Stimulated activated CD4-positive, alpha-beta T cell treated with anti-CD3 and anti-CD28 coated beads, Interleukin-15, amount 100 ng/mL, for 1 hour (primary cell): Measurements from ENCODE around the gene RAPGEF6.
"Not testable (repeated sequence)": the region's sequence is repeated elsewhere in the genome, so short reads cannot be mapped to it uniquely, and the experiment has no call there.

Experiments
- DNase-seq, 2 donors: peaks; one replicate each; pipeline ENCODE4 v3.0.0-alpha.2; 2020; ENCODE audit warnings: low read depth in 1 of 2, low spot score in 1 of 2

The RAPGEF6 gene

DNA sequence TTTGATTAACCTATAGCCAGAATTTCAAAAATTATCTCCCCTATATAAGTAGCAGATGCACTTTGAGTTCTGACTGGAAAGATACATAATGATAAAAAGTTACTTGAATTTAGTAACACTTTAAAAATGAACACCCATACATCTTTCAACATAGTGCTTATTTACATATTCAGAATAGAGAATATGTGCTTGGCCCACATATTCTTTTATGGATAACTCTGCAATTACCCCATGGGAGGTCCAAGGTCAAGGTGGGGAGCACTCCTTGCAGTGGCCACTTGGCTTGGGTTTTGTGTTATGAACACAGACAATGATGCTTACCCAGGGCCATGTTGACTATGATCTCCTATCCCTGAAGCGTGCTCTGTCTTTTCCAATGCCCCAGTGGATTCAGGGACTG is 201.9 kb downstream of the RAPGEF6 start:
- DNase-seq, result no peak

DNA sequence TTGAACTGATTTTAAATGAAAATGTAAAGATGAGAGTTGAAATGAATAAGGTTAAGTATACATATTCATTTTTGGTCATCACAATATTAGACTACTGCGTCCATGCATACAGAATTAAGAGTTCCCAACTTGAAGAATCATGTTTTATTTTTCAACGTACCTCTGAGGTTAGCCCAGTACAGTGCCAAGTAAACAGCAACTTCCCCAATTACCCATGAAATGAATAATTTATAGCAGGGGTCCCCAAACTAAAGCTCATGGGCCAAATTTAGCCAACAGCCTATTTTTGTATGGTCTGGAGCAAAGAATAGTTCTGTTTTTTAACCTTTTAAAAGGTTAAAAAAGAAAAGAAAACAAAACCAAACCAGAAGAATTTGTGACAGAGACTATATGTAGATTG is 203.2 kb downstream of the RAPGEF6 start:
- no peak for DNase-seq

DNA sequence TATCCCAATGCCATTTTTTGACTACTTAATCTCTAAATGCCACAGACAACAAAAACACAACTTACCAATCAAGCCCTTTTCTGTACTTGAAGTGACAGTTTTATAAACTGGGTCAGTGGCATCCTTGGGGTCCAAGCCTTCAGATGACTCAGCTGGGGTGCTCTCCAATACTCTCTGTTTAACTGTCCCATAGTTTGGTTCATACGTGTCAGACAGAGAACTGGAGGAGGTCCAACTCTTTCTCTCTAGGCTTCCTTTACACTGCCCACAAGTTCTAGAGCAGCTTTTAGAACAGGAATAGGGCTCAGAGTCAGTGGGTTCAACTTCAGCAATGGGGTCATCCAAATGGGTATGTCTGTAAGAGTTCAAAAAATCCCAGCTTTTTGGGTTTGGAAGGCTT is 204.2 kb downstream of the RAPGEF6 start:
- DNase-seq, result no peak

DNA sequence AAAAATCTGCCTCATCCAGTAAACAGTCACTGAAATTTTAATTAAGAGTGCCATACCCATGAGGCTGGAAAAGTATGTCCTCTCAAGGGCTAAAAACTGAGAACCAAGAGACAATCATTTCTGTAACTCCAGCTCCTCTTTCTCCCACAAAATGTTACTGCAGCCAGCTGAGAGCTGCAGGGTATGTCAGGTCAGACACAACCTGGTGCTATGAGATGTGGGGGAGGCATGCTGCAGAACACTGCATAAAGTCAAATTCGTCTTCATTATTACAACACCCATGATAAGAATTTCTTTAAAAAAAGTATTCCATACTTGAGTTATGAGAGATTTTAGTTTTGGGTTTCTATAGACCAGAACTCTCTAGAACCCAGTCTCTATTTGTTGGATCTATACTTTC is 209.0 kb downstream of the RAPGEF6 start:
- DNase-seq, result no peak

DNA sequence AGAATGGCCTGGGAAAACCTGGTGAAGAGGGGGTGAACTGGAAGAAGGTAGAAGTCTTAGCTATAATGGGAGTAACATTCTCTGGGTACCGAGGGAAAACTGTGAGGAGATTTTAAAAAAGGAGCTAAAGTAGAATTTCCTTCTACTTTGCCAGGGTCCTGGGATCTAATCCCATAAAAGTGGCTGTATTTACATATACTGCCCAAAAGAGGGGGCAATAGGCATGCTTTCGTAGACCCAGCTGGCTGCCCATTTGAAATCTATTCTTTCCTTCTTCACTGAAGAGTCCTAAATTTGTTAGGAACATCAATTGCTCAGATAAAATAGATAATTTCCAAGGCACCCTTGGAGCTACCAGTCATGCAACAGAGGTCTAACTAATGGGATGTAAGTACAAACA is 212.0 kb downstream of the RAPGEF6 start:
- DNase-seq, result no peak

DNA sequence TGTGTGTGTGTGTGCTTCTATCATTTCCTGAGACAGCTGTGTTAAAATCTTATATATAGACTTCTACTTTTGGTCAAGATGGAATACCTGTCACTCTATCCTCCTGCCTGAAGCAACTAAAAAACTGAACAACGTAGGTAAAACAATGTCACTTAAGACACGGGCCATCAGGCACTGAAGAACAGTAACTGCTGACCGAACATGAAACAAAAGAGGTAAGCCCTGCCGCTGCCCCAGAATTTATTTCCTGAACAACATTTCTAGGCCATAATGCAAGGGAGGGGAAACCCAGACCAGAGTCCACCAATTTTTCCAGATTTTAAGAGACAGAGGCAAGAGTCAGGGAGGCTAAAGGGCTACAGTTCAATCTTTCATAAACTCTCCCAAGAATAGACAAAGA is 215.2 kb downstream of the RAPGEF6 start:
- DNase-seq, result no peak

DNA sequence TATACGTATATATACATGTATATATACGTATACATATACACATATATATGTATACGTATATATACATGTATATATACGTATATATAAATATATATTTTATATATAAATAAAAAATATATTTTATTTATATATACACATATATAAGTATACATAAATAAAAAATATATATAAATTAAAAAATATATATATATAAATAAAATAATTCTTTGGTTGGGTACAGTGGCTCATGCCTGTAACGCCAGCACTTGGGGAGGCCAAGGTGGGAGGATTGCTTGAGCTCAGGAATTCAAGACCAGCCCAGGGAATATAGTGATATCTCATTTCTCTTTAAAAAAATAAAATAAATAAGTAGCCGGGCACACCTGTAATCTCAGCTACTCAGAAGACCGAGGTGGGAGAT is 216.2 kb downstream of the RAPGEF6 start:
- DNase-seq, result no peak

DNA sequence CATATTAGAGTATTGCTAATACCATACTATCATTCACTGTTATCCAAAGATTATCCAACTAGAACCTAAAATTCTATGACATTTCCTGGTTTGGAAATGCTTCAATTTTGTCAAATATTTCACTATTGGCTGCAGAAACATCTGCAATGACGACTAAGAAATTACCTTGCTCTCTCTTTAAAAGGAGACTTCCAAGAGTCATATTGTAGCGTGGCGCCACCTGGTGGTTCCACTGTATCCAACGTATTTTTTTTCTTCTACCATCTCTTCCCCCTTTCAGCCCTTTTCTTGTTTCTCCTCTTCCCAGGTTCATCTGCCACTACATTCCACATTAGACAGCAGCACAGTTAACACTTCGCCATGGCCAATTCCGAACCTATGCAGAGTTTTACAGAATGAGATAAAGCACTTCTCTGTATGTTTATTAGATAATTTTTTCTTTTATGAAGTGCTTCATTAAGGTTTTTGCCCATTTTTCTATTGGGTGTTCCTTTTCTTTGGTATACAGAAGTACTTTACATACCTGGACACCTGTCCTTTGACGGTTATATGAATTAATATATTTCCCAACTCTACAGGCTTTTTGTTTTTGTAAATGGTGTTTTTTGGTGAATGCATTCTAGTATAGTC is 217.7 kb downstream of the RAPGEF6 start:
- DNase-seq, result peak; percentile 68 to 77

DNA sequence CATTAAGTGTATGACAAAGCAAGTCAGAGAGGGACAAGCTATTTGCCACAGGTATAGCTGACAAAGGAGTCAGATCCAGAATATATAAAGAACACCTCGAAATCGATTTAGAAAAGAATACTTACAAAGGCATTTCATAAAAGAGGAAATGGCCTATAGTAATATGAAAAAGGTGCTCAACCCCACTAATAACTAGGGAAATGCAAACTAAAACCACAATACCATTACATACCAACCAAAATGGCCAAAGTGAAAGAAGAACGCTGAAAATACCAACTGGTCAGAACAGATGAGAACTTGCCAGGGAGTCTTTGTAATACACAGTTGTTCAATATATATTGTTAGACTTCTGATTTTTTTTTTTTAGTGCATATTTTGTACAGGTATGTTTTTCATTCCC is 218.3 kb downstream of the RAPGEF6 start:
- no peak for DNase-seq

DNA sequence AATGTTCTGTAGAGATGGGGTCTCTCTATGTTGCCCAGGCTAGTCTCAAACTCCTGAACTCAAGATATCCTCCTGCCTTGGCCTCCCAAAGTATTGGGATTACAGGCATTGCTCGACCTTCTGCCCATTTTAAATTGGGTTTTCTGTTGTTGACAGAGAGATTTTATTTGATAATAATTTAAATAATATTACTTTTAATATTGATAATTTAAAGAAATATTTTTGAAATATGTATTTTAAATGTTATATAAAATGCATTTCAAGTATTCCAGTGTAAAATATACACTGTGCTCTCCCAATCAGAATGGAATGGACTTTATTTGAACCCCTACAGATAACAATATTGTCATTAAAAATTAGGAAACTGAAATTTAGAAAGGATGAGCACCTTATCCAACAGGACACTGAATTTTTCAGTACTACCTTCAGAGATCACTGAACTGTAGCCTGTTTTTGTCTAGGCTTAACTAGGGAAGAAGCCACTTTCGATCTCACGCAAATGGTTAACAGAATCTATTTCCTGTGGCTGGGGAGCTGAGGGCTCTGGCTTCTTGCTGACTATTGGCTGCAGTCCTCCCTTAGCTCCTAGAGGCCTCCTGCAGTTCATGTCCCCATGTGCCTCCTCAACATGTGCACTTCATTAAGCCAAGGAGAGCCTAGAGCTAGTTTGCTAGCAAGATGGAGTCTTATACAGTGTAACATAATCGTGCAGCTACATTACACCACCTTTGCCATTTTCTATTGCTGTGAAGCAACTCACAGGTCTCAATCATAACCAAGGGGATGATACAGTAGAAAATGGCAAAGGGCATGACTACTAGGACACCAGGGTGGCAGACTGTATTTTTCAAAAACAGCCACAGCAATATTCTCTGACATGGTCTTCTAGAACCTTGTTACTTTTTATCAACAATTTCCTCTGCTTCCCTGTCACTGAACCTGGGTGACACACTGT is 221.1 kb downstream of the RAPGEF6 start:
- DNase-seq, result no peak

DNA sequence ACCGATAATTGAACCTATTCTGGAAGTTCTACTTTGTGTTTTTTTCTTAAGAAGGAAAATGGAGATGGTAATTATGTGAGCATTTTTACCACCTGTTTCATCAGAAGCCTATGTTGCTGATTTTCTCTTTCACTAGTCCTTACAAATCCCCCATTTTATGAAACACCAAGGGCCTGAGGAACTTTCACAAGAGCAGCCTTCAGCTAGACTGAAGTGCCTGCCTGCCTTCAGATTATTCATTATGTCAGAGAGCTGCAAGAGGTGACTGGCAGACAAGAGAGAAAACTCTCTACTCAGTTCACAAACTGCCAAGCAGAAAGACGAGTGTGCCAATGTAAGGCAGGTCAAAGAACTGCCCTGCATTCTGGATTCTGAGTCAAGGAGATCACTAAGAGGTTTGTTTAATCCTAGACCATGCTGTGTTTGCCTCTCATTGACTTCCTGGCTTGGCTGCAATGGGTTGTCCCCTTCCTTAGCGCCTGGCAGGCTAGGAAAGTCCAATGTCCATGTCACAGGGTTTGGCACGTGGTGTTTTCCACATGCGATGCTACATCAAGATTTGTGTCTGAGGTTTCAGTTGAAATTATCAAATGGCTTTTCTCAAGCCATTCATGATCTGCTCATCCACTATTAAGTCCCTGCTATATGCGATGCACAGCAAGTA is 227.9 kb downstream of the RAPGEF6 start:
- no peak for DNase-seq

DNA sequence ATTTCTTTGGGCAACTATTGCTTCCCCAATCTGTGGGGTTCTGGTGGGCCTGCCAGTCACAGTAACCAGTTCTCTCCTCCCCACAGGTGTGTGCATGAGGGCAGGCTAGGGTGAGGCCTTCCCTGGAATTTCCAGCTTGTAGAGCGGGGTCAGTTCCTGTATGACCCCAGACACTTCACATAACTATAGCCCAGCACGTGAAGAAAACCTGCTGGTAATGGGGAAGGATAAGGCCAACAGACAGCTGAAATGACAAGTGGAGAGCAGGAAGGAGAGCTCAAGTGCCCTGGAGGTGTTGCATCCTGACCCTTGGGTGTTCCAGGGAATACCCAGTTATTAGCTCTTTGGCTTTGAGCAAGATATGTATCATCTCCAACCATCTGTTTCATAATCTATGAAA is 229.0 kb downstream of the RAPGEF6 start:
- DNase-seq, result no peak

DNA sequence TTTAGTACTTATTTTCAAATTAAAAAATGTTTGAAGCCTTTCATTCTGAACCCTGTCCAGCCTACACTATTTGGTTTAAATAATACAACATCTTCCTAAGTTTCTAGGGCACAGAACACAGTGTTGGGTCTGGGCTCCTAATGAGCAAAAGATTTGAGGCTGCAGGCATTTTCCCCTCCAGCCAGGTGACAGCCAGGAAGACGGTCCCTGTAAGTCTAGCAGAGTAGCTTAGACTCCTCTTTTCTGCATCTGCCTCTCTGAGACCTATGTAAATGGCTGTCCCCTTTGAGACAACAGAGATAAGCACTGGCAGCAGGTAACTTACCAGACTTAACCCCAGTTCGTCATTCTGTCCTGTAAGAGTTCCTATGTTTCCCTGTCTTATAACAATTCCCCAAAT is 229.4 kb downstream of the RAPGEF6 start:
- no peak for DNase-seq

DNA sequence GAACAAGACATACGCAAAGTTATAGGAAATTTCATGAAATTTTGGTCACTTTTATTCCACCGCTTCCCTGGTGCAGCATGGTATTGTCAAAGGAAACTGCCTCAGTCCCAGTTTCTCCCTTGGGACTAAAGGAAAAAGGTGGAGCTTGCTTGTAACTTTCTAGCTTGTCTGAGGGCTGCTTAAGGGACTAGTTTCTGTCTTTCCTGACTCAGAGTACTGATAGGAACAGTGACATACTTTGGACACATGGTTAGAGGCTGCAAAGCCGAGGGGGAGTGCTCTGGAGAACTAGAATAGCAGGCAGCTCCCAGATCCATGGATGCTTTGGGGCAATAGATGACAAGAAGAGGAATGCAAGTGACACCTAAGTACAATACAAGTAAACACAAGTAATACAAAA is 234.4 kb downstream of the RAPGEF6 start:
- no peak for DNase-seq

DNA sequence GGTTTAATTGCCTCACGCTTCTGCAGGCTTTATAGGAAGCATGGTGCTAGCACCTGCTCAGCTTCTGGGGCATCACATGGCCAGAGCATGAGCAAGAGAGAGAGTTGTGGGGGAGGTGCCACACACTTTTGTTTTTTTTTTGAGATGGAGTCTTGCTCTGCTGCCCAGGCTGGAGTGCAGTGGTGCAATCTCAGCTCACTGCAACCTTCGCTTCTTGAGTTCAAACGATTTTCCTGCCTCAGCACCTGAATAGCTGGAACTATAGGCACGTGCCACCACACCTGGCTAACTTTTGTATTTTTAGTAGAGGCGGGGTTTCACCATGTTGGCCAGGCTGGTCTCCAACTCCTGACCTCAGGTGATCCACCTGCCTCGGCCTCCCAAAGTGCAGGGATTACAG is 236.0 kb downstream of the RAPGEF6 start:
- not testable (repeated sequence) for DNase-seq

DNA sequence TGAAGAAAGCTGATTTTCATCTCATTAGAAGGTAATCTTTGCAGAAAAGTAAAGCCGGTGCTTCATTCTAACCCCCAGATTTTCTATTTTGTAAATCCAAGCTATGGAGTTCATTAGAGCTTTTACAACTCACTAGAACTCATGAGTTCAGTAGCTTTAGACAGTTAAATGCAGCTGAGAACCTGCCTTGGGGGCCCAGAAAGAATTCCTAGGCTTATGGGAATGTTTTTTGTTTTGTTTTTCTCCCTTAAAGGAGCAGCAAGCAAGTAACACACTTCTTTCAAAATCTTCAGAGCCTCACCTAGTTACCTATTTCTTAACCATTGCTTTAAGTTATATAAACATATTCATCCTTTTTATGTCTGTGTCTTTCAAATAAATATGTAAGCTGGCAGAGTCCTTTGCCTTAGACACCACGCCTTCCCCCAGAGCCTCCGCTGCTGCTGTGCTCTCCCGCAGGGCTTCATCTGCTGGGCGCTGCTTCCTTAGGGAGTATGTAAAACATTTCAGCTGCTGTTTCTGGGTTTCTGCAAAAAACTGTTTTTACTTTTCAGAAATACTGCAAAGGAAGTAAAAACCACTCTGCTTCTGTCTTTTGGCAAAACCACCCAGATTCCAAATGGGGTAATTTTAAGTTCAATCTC is 238.3 kb downstream of the RAPGEF6 start:
- DNase-seq, result no peak

DNA sequence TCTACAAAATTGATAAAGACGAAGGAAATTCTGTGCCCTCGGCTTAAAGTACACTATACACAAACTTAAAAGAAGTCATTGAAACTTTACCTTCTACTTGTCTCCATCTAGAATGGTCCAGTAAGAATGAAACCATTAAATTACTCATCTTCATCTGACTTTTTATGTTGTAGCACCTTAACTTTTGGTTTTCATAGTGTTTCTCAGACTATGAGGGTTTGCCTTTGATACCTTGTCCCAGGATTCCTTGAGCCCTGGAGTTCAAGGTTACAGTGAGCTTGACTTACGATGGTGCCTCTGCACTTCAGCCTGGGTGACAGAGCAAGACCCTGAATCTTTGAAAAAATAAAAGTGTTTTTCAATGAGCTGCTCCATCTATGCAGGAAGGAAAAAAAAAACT is 239.0 kb downstream of the RAPGEF6 start:
- no peak for DNase-seq

DNA sequence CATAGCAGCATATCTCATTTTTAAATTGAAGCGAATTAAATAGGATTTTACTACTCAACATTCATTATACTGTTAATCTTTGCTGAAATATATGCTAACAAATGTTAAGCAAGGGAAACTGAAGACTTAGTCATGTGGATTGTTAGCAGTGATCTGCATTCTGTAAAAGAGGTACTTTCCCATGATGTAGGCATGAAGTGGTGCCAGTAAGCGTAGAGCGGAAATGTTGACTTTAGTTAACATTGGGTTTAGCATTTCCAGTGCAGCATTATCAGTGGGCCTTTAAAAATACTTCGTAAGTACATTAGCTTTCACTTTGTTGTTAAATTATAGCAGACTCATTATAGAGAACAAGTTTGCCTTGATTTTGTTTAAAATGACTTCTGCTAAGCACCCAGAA is 240.9 kb downstream of the RAPGEF6 start:
- no peak for DNase-seq

DNA sequence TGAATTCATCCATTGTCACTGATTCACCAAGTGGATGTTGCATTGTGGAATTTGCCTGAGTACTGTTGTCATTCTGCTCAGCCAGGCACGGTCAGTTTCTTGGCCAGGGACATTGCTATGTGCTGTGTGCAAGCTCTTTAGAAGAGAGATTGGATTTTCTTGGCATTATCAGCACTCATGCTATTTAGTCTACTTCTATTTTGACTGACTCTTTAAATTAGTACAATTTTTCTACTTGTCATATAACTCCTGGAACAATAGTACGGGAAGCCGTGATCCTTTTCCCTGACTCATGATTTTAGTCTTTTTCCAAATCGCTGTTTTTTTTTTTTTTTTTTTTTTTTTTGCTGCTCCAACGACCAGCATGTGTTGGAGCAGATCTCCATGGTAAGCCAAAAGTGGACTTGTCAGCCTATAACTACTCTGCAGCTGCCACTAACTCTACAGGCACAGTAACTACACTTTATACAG is 241.5 kb downstream of the RAPGEF6 start:
- DNase-seq, result no peak

DNA sequence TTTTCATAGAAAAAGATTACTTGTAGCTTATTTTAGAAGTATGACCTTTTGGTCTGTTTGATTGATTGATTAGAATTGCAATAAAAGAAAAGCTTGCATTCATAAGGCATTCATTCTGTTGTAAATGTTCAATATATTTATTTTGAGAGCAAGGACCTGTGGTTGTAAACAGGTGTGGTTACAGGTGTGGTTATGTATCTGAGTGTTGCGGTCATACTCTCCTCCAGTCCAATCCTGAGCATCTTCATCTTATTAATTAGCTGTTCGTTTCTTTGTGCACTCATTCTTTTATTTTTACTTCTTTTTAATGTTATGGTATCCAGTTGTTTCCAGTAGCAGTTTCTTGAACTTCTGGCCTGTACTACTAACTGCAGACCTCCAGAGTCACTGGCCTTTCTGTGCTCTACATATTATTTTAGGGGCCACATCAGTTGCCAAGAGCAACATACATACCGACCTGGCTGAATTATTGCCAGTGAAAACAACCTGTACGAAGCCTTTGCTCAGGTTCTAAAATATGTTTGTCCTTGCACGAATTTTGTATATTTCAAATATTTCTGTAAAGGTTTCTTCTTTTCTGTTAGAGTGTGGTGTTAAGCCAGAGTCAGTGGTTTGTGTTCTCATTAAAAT is 242.4 kb downstream of the RAPGEF6 start:
- no peak for DNase-seq

DNA sequence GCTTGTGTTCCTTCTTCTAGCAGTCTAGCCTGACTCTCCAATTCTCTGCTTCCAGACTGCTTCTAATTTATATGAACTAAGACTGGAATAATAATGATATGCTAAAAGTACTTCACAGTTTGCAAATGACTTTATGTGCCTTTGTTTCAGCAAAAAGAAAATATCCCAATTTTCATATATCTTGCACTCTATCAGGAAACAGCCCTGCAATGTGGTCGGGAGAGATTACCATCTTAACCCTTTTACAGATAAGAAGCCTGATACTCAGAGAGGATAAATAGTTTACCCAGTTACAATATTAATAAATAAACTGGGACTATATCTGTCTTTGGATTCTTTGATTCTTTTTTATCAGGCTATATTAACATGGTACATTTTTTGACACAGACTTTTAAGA is 245.2 kb downstream of the RAPGEF6 start:
- DNase-seq, result no peak
